Measurements from ENCODE around the gene ARHGAP15. TPM values are rescaled to one million over a fixed set of nuclear protein-coding genes. Genes with fewer than 3 reads are reported as not detected.

ARHGAP15 gene
- total RNA-seq, 1 experiment from 2014 or later = 0.41 TPM

- Histone ChIP-seq H3K36me3 (ENCODE audit: control insufficient read depth, insufficient read depth, low read length) (no peaks in the 10 kb centered on the region), H3K4me1 (ENCODE audit: control insufficient read depth, insufficient read depth, low read length) (no peaks in the 10 kb centered on the region), H3K27ac (ENCODE audit: low read length) (no peak overlapping the region), H3K9me3 (ENCODE audit: control insufficient read depth, insufficient read depth, low read depth, low read length) (no peaks in the 10 kb centered on the region), H3K27me3 (ENCODE audit: control insufficient read depth, insufficient read depth, low read length) (no peaks in the 10 kb centered on the region), H3K4me3 (ENCODE audit: low read depth in 2 of 2, low read length in 2 of 2) (no peak overlapping the region)
- ChIA-PET CTCF (no interaction called here), POLR2A (no interaction called here)
- ATAC-seq (no peak), DNase-seq (ENCODE audit: low read depth, low spot score) (no peak)
- in situ Hi-C loops (cut with HindIII; ENCODE audit: low pct_unique_long_range_greater_than_20kb, low sequenced_read_pairs) = no loop called here
- BruUV-seq (replicated peaks) = no TSS peak
- intact Hi-C loops (cut with micrococcal nuclease; ENCODE audit: unreplicated experiment) = no loop called here
- TF ChIP-seq CTCF (IDR thresholded peaks at IDR 0.05) (no peak), SIN3A (IDR thresholded peaks at IDR 0.05; ENCODE audit: borderline replicate concordance, insufficient read depth, low read depth, low read length) (no peak), POLR2AphosphoS5 (IDR thresholded peaks at IDR 0.05; ENCODE audit: low read depth, low read length) (no peak), REST (IDR thresholded peaks at IDR 0.05; ENCODE audit: insufficient read depth in 1 of 2, low read depth in 2 of 2, low read length in 1 of 2) (no peak), TCF7L2 (IDR thresholded peaks at IDR 0.05; ENCODE audit: low read depth, low read length) (no peak)
These were observed 443.2 kb downstream of the ARHGAP15 start for GRCh38 chr2:143572421-143572820.

- intact Hi-C loops (cut with micrococcal nuclease; ENCODE audit: unreplicated experiment) (no loop called here), in situ Hi-C loops (cut with HindIII; ENCODE audit: low pct_unique_long_range_greater_than_20kb, low sequenced_read_pairs) (no loop called here)
- TF ChIP-seq SIN3A (IDR thresholded peaks at IDR 0.05; ENCODE audit: borderline replicate concordance, insufficient read depth, low read depth, low read length) (no peak), TCF7L2 (IDR thresholded peaks at IDR 0.05; ENCODE audit: low read depth, low read length) (no peak), CTCF (IDR thresholded peaks at IDR 0.05) (peak; percentile 5; the same call in 1 of the 2 replicates), REST (IDR thresholded peaks at IDR 0.05; ENCODE audit: insufficient read depth in 1 of 2, low read depth in 2 of 2, low read length in 1 of 2) (no peak), POLR2AphosphoS5 (IDR thresholded peaks at IDR 0.05; ENCODE audit: low read depth, low read length) (no peak)
- H3K4me3 ChIP-seq (ENCODE audit: low read depth in 2 of 2, low read length in 2 of 2) = no peak overlapping the region
- ChIA-PET CTCF (no interaction called here), POLR2A (interaction anchor here (0.6 kb wide), 1 partner anchor 50 kb away, joined by 4 read pairs; no protein-coding TSS in a partner anchor)
- ATAC-seq = no peak
- no peaks in the 10 kb centered on the region for H3K9me3 ChIP-seq (ENCODE audit: control insufficient read depth, insufficient read depth, low read depth, low read length)
- H3K27me3 ChIP-seq (ENCODE audit: control insufficient read depth, insufficient read depth, low read length) = no peaks in the 10 kb centered on the region
- H3K4me1 ChIP-seq (ENCODE audit: control insufficient read depth, insufficient read depth, low read length) = no peaks in the 10 kb centered on the region
- no peak overlapping the region for H3K27ac ChIP-seq (ENCODE audit: low read length)
- no peaks in the 10 kb centered on the region for H3K36me3 ChIP-seq (ENCODE audit: control insufficient read depth, insufficient read depth, low read length)
- BruUV-seq (replicated peaks) = no TSS peak
- no peak for DNase-seq (ENCODE audit: low read depth, low spot score)
These were observed 444.9 kb downstream of the ARHGAP15 start for GRCh38 chr2:143574069-143574468.
